GM23338 (cell line): ENCODE results near the gene CNTN5.

Experiments used
- CTCF ChIP-seq, 2 experiments: fragments of 200-600 bp in 1 of 2; sonication (generic) in 1 of 2; conservative IDR thresholded peaks; 2 replicates each; pipeline versions ENCODE4 v1.5.1 to v1.6.1; 2016 to 2017; ENCODE audit warnings: antibody characterized with exemption in 2 of 2, low read depth in 2 of 2, mild to moderate bottlenecking in 2 of 2, moderate library complexity in 1 of 2
- EZH2 ChIP-seq: fragments of 200-600 bp; sonication (generic); IDR thresholded peaks from one replicate; pipeline ENCODE4 v1.8.0; 2017; ENCODE audit warnings: antibody characterized with exemption, mild to moderate bottlenecking, low read depth; ENCODE audit not compliant: unreplicated experiment
- EZH2phosphoT487 ChIP-seq: fragments of 200-600 bp; sonication (generic); IDR thresholded peaks from one replicate; pipeline ENCODE4 v1.8.1; 2018; ENCODE audit warnings: antibody characterized with exemption; ENCODE audit not compliant: unreplicated experiment
- JUNB ChIP-seq: IDR thresholded peaks from one replicate; pipeline ENCODE4 v1.6.1; 2016; ENCODE audit warnings: antibody characterized with exemption; ENCODE audit not compliant: unreplicated experiment
- POLR2AphosphoS5 ChIP-seq: IDR thresholded peaks from 2 replicates; pipeline ENCODE4 v1.6.1; 2016; ENCODE audit warnings: antibody characterized with exemption, low read depth
- REST ChIP-seq: IDR thresholded peaks from one replicate; pipeline ENCODE4 v1.6.1; 2018; ENCODE audit warnings: antibody characterized with exemption; ENCODE audit not compliant: unreplicated experiment

- TF ChIP-seq POLR2AphosphoS5: no peak
- no peak for TF ChIP-seq CTCF (conservative IDR thresholded peaks at IDR 0.05; ENCODE audit: low read depth in 2 of 2)
- no peak for TF ChIP-seq EZH2phosphoT487
- no peak for TF ChIP-seq JUNB
- no peak for TF ChIP-seq EZH2
- no peak for TF ChIP-seq REST
These were observed 1211.3 kb downstream of the CNTN5 start for GRCh38 chr11:100232006-100232405.
